Keratinocyte (primary cell): ENCODE data around the gene SMYD3. TPM values are rescaled to one million over a fixed set of nuclear protein-coding genes. Genes with fewer than 3 reads are reported as not detected.

Source experiments
- DNase-seq: peaks from one replicate; pipeline ENCODE4 v3.0.0-alpha.2; 2011; ENCODE audit warnings: low read depth, missing footprints, low spot score
- FAIRE-seq: peaks from 2 replicates; lab custom pipeline; 2011; peaks lifted over from hg19 to GRCh38; lab: Jason Lieb, UNC
- H2AFZ ChIP-seq: 2 replicates; pipeline ENCODE4 v1.6.0; 2012; ENCODE audit warnings: low read length, control low read depth, inconsistent platforms; ENCODE audit not compliant: control insufficient read depth
- H3K27ac ChIP-seq: 2 replicates; pipeline ENCODE4 v1.5.1; 2011; ENCODE audit warnings: low read length; ENCODE audit not compliant: control insufficient read depth, insufficient read depth
- H3K27me3 ChIP-seq: 3 replicates; pipeline ENCODE4 v1.6.0; 2011; ENCODE audit warnings: low read length; ENCODE audit not compliant: control insufficient read depth, insufficient read depth; ENCODE audit errors: extremely low read depth
- H3K36me3 ChIP-seq, 2 experiments: 2 replicates in 1 of 2; 3 replicates in 1 of 2; pipeline ENCODE4 v1.5.1; 2011; ENCODE audit warnings: low read length in 2 of 2, mild to moderate bottlenecking in 1 of 2; ENCODE audit not compliant: control insufficient read depth in 2 of 2, insufficient read depth in 2 of 2; ENCODE audit errors: extremely low read depth in 1 of 2
- H3K4me1 ChIP-seq: 3 replicates; pipeline ENCODE4 v1.5.1; 2011; ENCODE audit warnings: low read length; ENCODE audit not compliant: control insufficient read depth, insufficient read depth; ENCODE audit errors: extremely low read depth
- H3K4me2 ChIP-seq: 3 replicates; pipeline ENCODE4 v1.6.0; 2011; ENCODE audit warnings: low read depth, low read length; ENCODE audit not compliant: control insufficient read depth, insufficient read depth; ENCODE audit errors: extremely low read depth
- H3K4me3 ChIP-seq, 3 experiments: fragments of 200-600 bp in 1 of 3; sonication (generic) in 1 of 3; 2 replicates in 2 of 3; 3 replicates in 1 of 3; pipeline ENCODE4 v1.5.1; 2011 to 2016; ENCODE audit warnings: low read length in 3 of 3, mild to moderate bottlenecking in 3 of 3, control low read depth in 2 of 3, inconsistent platforms in 1 of 3, low read depth in 1 of 3, mixed read lengths in 1 of 3, mixed run types in 1 of 3, moderate library complexity in 1 of 3; ENCODE audit not compliant: control insufficient read depth in 2 of 3, insufficient read depth in 2 of 3; ENCODE audit errors: extremely low read depth in 1 of 3
- H3K79me2 ChIP-seq: 2 replicates; pipeline ENCODE4 v1.6.0; 2012; ENCODE audit warnings: low read length; ENCODE audit not compliant: control insufficient read depth, insufficient read depth
- H3K9ac ChIP-seq: 3 replicates; pipeline ENCODE4 v1.6.0; 2011; ENCODE audit warnings: low read length; ENCODE audit not compliant: control insufficient read depth, insufficient read depth; ENCODE audit errors: extremely low read depth
- H3K9me1 ChIP-seq: 3 replicates; pipeline ENCODE4 v1.6.0; 2011; ENCODE audit warnings: low read length; ENCODE audit not compliant: control insufficient read depth, insufficient read depth; ENCODE audit errors: extremely low read depth
- H3K9me3 ChIP-seq: 2 replicates; pipeline ENCODE4 v1.5.1; 2012; ENCODE audit warnings: low read depth, low read length; ENCODE audit not compliant: control insufficient read depth
- H4K20me1 ChIP-seq: 3 replicates; pipeline ENCODE4 v1.6.0; 2011; ENCODE audit warnings: low read length; ENCODE audit not compliant: control insufficient read depth, insufficient read depth; ENCODE audit errors: extremely low read depth
- CTCF ChIP-seq, 3 experiments: IDR thresholded peaks in 1 of 3; conservative IDR thresholded peaks in 1 of 3; optimal IDR thresholded peaks in 1 of 3; 2 replicates in 2 of 3; 3 replicates in 1 of 3; pipeline versions ENCODE3 to v1.5.1; 2011; ENCODE audit warnings: low read length in 3 of 3, mild to moderate bottlenecking in 3 of 3, moderate library complexity in 2 of 3, control low read depth in 1 of 3, inconsistent platforms in 1 of 3; ENCODE audit not compliant: insufficient read depth in 2 of 3; ENCODE audit errors: extremely low read depth in 1 of 3
- EZH2 ChIP-seq: IDR thresholded peaks from one replicate; pipeline ENCODE4 v1.6.1; 2012; ENCODE audit warnings: inconsistent platforms, mild to moderate bottlenecking, low read length, moderate library complexity
- dilution Hi-C: fragments of 300-500 bp; cut with MboI; formaldehyde crosslinking; loops from one replicate; pipeline ENCODE4 v1.7.0; 2020; ENCODE audit warnings: low sequenced_read_pairs; ENCODE audit not compliant: extremely low pct_ligation_motif_present
- polyA plus RNA-seq, 5 experiments: library from polyadenylated mRNA; depleted of rRNA in 3 of 5; stranded (reverse) in 3 of 5; stranded (forward) in 1 of 5; unstranded in 1 of 5; fragments of >200 nt; gene quantifications; 1 replicate in 1 of 5; 2 replicates in 3 of 5; 3 replicates in 1 of 5; pipeline versions ENCODE4 v1.2.1 to v1.2.3, GENCODE V29; 2011 to 2012; ENCODE audit warnings: missing spikeins in 2 of 5, low read depth in 1 of 5, low replicate concordance in 1 of 5

The SMYD3 gene
- polyA plus RNA-seq, 1 donor (not counting 4 experiments of a cell fraction or from before 2014, with no cell fraction given), result 31.0 TPM

GRCh38 chr1:246335151-246335550 is 171.9 kb downstream of the SMYD3 start:
- Histone ChIP-seq H3K4me3 (no peak overlapping the region), H2AFZ (no peak overlapping the region), H3K27me3 (no peaks in the 10 kb centered on the region), H3K4me1 (no peaks in the 10 kb centered on the region), H3K79me2 (no peaks in the 10 kb centered on the region), H3K27ac (no peak overlapping the region), H4K20me1 (no peaks in the 10 kb centered on the region), H3K9ac (no peak overlapping the region), H3K9me1 (no peaks in the 10 kb centered on the region), H3K4me2 (no peak overlapping the region), H3K9me3 (no peaks in the 10 kb centered on the region), H3K36me3 (no peaks in the 10 kb centered on the region)
- no peak for DNase-seq
- FAIRE-seq, result no peak
- TF ChIP-seq CTCF (optimal IDR thresholded peaks at IDR 0.05 in 1 of 3, IDR thresholded peaks at IDR 0.05 in 1 of 3, conservative IDR thresholded peaks at IDR 0.05 in 1 of 3; ENCODE audit: extremely low read depth in 1 of 3, insufficient read depth in 2 of 3, low read length in 3 of 3), result no peak
- no peak for TF ChIP-seq EZH2
- dilution Hi-C loops, result no loop called here

DNA sequence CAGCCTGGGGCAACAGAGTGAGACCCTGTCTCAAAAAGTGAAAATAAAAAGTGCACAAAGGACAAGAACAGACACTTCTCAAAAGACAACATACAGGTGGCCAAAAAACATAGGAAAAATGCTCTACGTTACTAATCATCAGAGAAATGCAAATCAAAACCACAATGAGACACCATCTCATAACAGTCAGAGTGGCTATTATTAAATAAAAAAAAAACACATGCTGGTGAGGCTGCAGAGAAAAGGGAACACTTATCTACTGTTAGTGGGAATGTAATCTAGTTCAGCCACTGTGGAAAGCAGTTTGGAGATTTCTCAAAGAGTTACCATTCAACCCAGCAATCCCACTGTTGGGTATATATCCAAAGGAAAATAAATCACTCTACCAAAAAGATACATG is 173.2 kb downstream of the SMYD3 start:
- TF ChIP-seq CTCF (optimal IDR thresholded peaks at IDR 0.05 in 1 of 3, IDR thresholded peaks at IDR 0.05 in 1 of 3, conservative IDR thresholded peaks at IDR 0.05 in 1 of 3; ENCODE audit: extremely low read depth in 1 of 3, insufficient read depth in 2 of 3, low read length in 3 of 3), result no peak
- TF ChIP-seq EZH2, result no peak
- Histone ChIP-seq H3K36me3 (no peaks in the 10 kb centered on the region), H4K20me1 (no peaks in the 10 kb centered on the region), H3K79me2 (no peaks in the 10 kb centered on the region), H2AFZ (no peak overlapping the region), H3K27me3 (no peaks in the 10 kb centered on the region), H3K9me1 (no peaks in the 10 kb centered on the region), H3K4me2 (no peak overlapping the region), H3K4me3 (no peak overlapping the region), H3K4me1 (no peaks in the 10 kb centered on the region), H3K9me3 (no peaks in the 10 kb centered on the region), H3K27ac (no peak overlapping the region), H3K9ac (no peak overlapping the region)
- DNase-seq, result no peak
- dilution Hi-C loops, result no loop called here
- FAIRE-seq, result no peak
